Central memory CD4-positive, alpha-beta T cell (primary cell): ENCODE results near the gene GPD2.

Source experiments
- DNase-seq: peaks from one replicate; pipeline ENCODE4 v3.0.0; 2022
- total RNA-seq, 3 experiments: gene quantifications; one replicate each; lab custom pipeline; 2026; lab: John Stamatoyannopoulos, UW

GPD2 gene
- 20.5 to 58.8 (median 33.0) reads per million in 3 experiments for total RNA-seq

GRCh38 chr2:156435718-156436496 is at the start of gene GPD2:
GPD2 (plus strand) TSS chr2:156436379; CDS start chr2:156476106, 39,727 bp downstream.
- DNase-seq: peak; percentile 53

DNA sequence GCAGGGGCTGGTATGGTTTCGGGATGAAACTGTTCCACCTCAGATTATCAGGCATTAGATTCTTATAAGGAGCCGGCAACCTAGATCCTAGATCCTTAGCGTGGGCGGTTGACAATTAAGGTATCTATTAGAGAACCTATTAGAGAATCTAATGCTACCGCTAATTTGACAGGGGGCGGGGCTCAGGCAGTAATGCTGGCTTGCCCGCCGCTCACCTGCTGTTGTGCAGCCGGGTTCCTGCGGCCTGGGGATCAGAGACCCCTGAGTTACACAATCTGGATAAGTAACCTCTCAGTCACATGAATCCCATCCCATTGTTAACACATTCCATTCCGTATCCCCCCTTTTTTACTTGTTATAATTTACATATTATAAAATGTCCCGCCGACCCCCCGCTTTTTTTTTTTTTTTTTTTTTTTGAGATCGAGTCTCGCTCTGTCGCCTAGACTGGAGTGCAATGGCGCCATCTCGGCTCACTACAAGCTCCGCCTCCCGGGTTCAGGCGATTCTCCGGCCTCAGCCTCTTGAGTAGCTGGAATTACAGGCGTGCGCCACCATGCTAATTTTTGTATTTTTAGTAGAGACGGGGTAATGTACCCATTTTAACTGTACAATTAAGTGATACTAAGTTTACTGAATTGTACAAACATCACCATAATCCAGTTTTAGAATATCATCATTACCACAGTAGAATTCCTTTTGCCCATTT is 42.0 kb upstream of the GPD2 start:
- DNase-seq: no peak

GRCh38 chr2:156396126-156396525 is 40.1 kb upstream of the GPD2 start:
- no peak for DNase-seq

DNA sequence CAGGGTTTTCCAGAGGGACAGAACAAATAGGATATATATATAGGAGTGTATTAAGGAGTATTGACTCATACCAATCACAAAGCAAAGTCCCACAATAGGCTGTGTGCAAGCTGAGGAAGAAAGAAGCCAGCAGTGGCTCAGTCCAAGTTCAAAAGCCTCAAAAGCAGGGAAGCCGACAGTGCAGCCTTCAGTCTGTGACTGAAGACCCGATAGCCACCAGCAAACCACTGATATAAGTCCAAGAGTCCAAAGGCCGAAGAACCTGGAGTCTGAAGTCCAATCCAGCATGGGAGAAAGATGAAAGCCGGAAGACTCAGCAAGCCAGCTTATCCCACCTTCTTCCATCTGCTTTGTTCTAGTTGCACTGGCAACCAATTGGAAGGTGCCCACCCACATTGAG is 39.0 kb upstream of the GPD2 start:
- no peak for DNase-seq

GRCh38 chr2:156398176-156398575 is 38.0 kb upstream of the GPD2 start:
- DNase-seq: no peak

DNA sequence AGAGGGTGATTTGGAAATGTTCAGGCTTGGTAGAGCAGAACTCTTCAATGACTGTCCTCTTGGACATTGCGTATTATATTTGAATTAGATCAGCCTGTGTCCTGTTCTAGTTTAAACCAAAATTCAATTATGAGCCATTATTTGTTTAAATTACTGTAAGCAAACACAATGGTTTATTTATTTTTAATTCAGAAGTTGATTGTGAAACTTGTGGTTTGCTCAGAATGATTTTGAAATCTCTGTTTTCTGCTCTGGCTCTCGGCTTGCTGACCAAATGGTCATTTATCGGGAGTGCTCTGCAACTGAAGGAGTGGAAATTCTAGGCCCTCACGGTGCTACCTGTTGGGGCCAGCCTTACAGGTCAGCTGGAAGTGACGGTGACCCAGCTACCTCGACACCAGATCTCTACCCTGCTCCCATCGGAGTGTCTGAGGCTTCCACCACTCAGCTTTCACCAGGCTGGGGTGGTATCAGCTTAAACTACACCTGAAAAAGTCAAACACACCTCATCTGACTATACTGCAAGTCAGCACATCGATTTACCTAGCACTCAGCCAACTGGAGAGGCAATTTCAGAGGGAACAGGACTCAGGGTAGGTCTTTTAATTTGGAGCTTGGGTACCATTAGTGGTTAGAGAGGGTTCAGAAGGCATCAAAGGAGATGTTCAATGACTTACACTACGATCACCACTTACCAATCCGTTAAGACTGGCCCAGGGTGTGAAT is 36.8 kb upstream of the GPD2 start:
- no peak for DNase-seq

- peak; percentile 30 for DNase-seq
These were observed 36.1 kb upstream of the GPD2 start for GRCh38 chr2:156399950-156400705.

DNA sequence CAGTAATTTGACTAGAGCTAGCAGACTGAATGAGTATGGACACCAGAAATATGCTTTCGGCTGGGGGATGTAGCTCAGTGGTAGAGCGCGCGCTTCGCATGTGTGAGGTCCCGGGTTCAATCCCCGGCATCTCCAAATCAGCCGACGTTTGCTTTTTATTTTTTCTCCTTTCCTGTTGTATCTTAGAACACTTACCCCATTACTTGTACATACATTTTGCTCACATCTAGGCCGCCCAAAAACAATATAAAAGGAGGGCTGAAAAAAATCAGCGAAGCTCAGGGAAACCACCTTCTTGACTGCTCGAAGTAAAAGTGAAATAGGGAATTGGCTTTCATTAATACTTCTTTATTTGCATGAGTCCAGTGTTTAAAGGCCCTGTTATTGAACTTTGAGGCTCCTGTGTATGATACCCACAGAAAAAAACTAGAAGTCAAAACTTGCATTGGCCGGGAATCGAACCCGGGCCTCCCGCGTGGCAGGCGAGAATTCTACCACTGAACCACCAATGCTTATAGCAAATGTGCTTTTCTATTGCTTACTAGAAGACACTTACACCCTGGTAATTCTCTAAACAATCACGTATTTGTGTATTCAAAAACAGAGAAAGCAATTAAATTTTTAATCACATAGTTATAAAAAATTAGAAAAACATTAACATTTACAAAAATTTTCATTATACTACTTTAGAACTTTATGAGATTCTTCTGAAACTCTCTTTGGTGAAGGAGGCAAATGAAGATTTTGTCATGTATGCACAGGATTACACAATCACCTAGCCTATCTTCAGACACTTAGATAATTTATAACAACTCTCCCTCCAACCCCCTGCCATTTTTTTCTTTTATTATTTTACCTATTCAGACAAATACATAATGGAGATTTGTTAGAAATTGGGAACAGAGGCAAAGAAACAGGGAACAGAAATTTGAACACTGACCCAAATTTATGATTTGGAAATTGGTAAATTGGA is 35.2 kb upstream of the GPD2 start:
- DNase-seq: peak; percentile 85

DNA sequence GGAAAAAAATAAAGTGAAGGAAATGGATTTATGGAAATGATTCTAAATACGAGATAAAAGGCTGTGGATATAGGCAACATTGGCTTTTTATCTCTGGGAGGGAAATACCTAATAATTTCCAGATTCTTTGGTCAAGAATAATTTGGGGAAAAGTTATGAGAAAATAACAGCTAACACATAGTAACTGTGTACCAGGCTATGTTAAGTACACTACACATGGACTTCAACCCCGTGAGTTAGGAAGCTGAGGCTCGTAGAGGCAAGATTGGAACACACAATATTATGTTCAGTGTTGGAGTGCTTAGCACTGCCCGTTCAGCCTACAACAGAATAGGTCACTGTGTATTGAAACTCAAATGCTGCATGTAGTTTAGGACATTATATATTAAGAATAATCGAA is 34.3 kb upstream of the GPD2 start:
- DNase-seq: no peak

GRCh38 chr2:156405586-156405985 is 30.6 kb upstream of the GPD2 start:
- DNase-seq: no peak

GRCh38 chr2:156411835-156412234 is 24.3 kb upstream of the GPD2 start:
- DNase-seq: no peak

DNA sequence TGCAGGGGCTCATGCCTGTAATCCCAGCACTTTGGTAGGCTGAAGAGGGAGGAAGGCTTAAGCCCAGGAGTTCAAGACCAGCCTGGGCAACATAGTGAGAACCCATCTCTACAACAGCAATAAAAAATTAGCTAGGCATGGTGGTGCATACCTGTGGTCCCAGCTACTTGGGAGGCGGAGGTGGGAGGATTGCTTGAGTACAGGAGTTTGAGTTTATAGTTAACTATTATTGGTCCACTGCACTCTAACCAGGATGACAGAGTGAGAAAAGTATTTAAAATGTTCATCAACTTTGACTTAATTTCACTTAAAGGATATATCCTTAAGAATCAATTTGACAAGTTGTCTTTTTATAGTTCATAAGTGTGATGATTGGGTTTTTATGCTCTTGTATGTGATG is 14.3 kb upstream of the GPD2 start:
- no peak for DNase-seq

DNA sequence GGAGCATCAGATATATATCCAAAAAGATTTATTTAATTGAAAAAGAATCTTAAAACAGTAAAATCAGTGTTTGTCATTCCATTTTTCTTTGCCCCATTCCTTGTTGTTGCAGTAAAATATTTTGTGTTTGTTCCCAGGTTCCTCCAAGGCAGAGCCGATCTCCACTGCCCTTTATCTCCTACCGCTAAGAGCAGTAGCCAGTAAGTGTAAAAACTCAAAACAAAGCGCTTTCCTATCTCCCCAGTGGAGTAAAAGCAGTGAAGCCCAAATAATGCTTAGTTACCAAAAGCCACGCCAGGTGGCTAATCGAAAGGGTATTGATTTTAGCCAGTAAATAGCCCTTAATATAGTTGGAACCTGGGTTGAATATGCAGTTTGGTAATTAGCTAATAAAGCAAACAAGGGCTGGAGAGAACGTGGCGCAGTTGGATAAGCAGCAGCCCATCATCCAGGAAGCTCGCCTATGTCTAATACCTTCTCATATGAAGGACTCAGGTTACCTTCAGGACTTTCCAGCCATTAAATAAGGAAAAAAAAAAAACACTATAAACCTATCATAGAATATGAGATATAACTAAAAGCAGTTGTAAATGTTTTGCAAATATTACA is 12.4 kb upstream of the GPD2 start:
- no peak for DNase-seq

DNA sequence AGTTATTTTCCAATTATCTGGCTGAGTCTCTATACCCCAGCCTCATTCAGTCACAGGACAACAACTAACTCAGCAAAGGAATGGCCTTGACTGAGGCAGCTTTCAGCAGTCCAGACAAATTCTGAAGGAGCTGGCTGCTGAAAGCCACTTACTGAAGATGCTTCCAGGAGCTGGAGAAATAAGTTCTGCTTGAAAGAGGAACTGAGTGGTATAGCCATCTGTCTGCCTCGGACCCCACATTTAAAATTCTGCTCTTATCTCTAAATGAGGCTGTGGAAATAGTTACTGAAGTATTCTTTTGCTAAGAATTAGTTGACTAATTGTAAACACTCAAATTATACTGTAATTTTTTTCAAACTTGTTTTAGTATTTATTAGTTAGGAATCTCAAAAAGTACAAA is 9.1 kb upstream of the GPD2 start:
- no peak for DNase-seq

GRCh38 chr2:156429211-156429610 is 7.0 kb upstream of the GPD2 start:
- DNase-seq: no peak

DNA sequence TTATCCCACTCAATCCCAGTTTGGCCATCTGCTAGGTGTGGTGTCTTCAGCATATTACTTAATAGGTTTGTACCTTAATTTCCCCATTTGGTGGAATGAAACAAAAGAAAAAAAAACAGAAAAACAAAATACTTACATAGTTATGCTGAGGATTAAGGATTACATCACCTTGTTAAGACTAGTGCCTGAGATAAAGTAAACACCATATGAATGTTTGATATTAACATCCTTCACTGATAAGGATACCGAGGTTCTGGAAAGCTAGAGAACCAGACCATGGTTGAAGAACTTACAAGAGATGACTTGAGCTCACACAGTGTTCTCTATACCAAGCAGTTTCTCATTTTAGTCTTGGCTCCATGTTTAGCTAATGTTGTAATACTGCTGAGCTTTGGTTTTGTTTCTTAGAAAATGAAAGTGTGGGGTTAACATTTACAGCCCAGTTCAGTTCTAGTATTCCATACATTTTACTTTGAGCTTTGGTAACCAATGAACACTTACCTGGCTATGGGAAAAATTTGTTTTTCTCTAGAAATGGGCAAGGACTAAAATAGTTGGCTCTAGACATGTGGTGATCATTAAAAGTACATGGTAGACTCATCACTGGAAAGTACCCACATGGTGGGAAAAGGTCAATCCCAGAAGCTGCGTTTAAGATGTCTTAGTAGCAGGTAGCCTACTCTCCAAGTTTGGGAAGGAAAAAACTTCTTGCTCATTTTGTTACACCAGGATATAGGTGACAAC is 5.8 kb upstream of the GPD2 start:
- no peak for DNase-seq

DNA sequence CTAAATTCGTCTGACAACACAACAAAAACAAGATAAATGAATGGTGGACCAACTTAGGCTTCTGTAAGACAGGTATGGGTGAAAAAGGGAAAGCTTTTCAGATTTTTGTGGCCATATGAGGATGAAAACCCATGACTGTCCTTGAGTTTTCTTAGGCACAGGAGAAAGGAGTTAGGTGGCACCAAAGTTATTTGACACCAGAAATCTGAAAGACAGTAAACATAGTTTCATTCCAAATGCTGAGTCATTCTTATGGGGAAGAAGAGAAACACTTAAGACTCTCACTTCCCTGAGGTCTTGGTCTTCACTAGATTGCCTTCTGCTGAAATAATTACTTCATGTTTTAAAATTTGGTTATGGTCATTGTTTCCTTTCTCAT is 5.2 kb upstream of the GPD2 start:
- DNase-seq: no peak

GRCh38 chr2:156434461-156435291 is 1.5 kb upstream of the GPD2 start:
- peak; percentile 14 for DNase-seq

DNA sequence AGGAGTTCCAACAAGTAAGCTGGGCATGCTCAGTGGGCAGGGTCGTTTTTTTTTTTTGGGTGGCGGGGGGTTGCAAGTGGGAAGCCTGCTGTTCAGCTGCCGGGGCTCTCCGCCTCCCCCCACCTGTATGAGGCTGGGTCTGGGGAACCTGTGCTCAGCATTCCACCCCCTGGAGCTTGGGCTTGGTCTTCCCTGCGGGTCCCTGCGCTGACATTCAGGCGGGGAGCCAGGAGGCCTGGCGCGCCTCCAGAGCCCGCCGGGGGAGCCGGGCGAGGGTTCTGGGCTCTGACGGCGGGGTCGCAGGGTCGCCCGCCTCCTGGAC is 822 bp upstream of the GPD2 start:
- DNase-seq: no peak
